Choroid plexus epithelial cell (primary cell): ENCODE measurements around the gene RNU1-3.

Source experiments
- DNase-seq: peaks from one replicate; pipeline ENCODE4 v3.0.0-alpha.2; 2010; ENCODE audit warnings: low read depth
- H3K4me3 ChIP-seq: 2 replicates; pipeline ENCODE4 v1.5.1; 2011; ENCODE audit warnings: low read depth, mild to moderate bottlenecking, control low read depth, low read length, moderate library complexity
- TF ChIP-seq, protein P1 (sequence below): conservative IDR thresholded peaks from 2 replicates; pipeline ENCODE4 v1.5.1; 2011; ENCODE audit warnings: low read depth, mild to moderate bottlenecking, control low read depth, inconsistent platforms, low read length, moderate library complexity

The RNU1-3 gene

DNA sequence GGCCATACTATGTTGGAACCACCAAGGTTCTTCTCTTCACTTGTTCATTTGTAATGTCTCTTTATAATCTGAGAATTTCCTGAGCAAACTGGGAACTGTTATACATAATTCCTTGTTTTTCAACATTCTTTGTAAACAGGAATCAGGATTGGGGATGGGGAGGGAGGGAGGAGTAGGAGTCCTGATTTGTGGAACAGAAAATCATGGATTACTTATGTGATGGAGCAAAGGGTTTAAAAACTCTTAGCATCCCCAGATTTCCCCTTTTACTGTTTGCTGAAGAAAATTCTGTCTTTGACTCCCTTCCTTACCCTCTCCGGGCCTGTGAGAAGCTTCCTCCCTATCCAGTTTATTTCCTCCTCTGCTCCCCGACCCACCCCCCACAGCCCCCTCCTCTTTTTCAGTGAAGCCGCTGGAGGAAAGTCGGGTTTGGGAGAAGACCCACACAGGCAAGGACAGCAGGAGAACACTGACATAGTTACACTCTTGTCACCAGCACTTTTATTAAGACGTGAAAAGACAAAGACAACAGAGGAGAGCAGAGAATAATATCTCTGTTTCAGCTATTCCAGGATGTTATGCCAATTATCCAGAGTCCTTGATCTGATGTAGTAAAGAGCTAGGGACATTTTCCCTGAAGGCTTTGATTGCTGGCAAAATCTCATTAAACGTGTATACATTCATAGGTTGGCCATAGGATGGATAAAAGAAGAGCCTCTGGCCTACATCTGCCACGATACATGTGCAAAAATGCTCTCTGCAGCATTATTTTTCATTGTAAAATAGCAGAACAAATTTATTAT lies 48.8 kb downstream of the RNU1-3 start:
- no peak overlapping the region for H3K4me3 ChIP-seq
- TF ChIP-seq, protein P1, sequence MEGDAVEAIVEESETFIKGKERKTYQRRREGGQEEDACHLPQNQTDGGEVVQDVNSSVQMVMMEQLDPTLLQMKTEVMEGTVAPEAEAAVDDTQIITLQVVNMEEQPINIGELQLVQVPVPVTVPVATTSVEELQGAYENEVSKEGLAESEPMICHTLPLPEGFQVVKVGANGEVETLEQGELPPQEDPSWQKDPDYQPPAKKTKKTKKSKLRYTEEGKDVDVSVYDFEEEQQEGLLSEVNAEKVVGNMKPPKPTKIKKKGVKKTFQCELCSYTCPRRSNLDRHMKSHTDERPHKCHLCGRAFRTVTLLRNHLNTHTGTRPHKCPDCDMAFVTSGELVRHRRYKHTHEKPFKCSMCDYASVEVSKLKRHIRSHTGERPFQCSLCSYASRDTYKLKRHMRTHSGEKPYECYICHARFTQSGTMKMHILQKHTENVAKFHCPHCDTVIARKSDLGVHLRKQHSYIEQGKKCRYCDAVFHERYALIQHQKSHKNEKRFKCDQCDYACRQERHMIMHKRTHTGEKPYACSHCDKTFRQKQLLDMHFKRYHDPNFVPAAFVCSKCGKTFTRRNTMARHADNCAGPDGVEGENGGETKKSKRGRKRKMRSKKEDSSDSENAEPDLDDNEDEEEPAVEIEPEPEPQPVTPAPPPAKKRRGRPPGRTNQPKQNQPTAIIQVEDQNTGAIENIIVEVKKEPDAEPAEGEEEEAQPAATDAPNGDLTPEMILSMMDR, result no peak
- no peak for DNase-seq

DNA sequence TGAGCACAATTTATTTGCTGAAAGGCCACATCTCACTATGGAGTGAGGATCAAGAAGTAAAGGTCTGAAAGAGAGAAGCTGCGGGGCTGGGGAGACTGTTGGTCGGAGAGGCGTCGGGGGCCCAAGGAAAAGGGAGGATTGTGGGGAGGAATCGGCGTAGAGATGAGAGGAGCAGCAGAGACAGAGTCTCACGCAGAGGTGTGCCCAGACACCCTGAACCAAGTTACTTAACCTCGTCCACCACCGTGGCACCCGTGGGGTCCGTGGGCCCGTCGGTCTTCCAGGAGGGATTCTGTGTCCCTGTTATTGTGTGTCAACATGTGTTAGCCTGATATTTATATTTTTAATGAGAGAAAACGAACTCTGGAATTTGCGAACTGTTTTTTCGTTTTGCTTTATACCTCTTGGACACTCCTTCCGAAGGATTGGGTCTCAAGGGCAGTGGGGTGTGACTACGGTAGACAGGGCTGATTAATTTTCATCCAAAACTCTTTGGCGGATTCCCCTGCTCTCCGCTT lies 49.6 kb downstream of the RNU1-3 start:
- TF ChIP-seq, protein P1, result no peak
- DNase-seq, result no peak
- H3K4me3 ChIP-seq, result no peak overlapping the region
